KMS-11 (cell line): ENCODE results near the gene BANF1.

ENCODE experiments used
- H2AFZ ChIP-seq: fragments of 200-600 bp; sonication (generic); 2 replicates; pipeline ENCODE4 v1.6.1; 2016; ENCODE audit warnings: antibody characterized with exemption, mixed run types, low read depth
- H3K27ac ChIP-seq: fragments of 200-600 bp; sonication (generic); 2 replicates; pipeline ENCODE4 v1.6.1; 2016; ENCODE audit warnings: mild to moderate bottlenecking, mixed run types
- H3K27me3 ChIP-seq: fragments of 200-600 bp; sonication (generic); 2 replicates; pipeline ENCODE4 v1.6.1; 2017; ENCODE audit warnings: mild to moderate bottlenecking, low read depth, mixed run types, moderate library complexity; ENCODE audit not compliant: insufficient read depth
- H3K36me3 ChIP-seq: fragments of 200-600 bp; sonication (generic); 2 replicates; pipeline ENCODE4 v1.6.1; 2017; ENCODE audit warnings: mild to moderate bottlenecking, mixed run types; ENCODE audit not compliant: insufficient read depth
- H3K4me1 ChIP-seq: fragments of 200-600 bp; sonication (generic); 2 replicates; pipeline ENCODE4 v1.6.1; 2016; ENCODE audit warnings: mild to moderate bottlenecking, low read depth, mixed run types; ENCODE audit not compliant: poor library complexity, severe bottlenecking
- H3K4me2 ChIP-seq: fragments of 200-600 bp; sonication (generic); 2 replicates; pipeline ENCODE4 v1.7.0; 2016; ENCODE audit warnings: mild to moderate bottlenecking, mixed run types
- H3K4me3 ChIP-seq: fragments of 200-600 bp; sonication (generic); IDR thresholded peaks from 2 replicates; pipeline ENCODE4 v1.6.1; 2017; ENCODE audit warnings: low read depth, low read length, mixed read lengths; ENCODE audit not compliant: insufficient read depth
- H3K79me2 ChIP-seq: fragments of 200-600 bp; sonication (generic); 2 replicates; pipeline ENCODE4 v1.6.1; 2016; ENCODE audit warnings: low read depth, mixed run types; ENCODE audit not compliant: insufficient read depth
- H3K9ac ChIP-seq: fragments of 200-600 bp; sonication (generic); 2 replicates; pipeline ENCODE4 v1.6.1; 2016; ENCODE audit warnings: mild to moderate bottlenecking, mixed run types
- H4K20me1 ChIP-seq: fragments of 200-600 bp; sonication (generic); 2 replicates; pipeline ENCODE4 v1.6.1; 2016; ENCODE audit warnings: mild to moderate bottlenecking, mixed run types; ENCODE audit not compliant: insufficient read depth
- CTCF ChIP-seq: fragments of 200-600 bp; sonication (generic); conservative IDR thresholded peaks from 2 replicates; pipeline ENCODE4 v1.6.1; 2017; ENCODE audit warnings: low read depth, mild to moderate bottlenecking, antibody characterized with exemption, low read length, moderate library complexity, mixed read lengths

The BANF1 gene

GRCh38 chr11:66035653-66036333, 33.5 kb downstream of the BANF1 start:
- Histone ChIP-seq H3K27ac (no peak overlapping the region), H3K4me1 (no peaks in the 10 kb centered on the region), H3K9ac (no peak overlapping the region), H3K27me3 (no peaks in the 10 kb centered on the region), H4K20me1 (no peaks in the 10 kb centered on the region), H2AFZ (no peak overlapping the region), H3K79me2 (no peaks in the 10 kb centered on the region), H3K4me2 (no peak overlapping the region), H3K36me3 (no peaks in the 10 kb centered on the region), H3K4me3 (no peak overlapping the region)
- no peak for TF ChIP-seq CTCF

- H3K4me1 ChIP-seq: no peaks in the 10 kb centered on the region
- no peaks in the 10 kb centered on the region for H3K27me3 ChIP-seq
- no peak overlapping the region for H2AFZ ChIP-seq
- no peak overlapping the region for H3K4me3 ChIP-seq
- H3K36me3 ChIP-seq: no peaks in the 10 kb centered on the region
- no peak overlapping the region for H3K9ac ChIP-seq
- no peak overlapping the region for H3K27ac ChIP-seq
- H3K4me2 ChIP-seq: no peak overlapping the region
- no peak for TF ChIP-seq CTCF
- H3K79me2 ChIP-seq: no peaks in the 10 kb centered on the region
- no peaks in the 10 kb centered on the region for H4K20me1 ChIP-seq
Observed at GRCh38 chr11:66036334-66036710, 34.0 kb downstream of the BANF1 start.

- no peak overlapping the region for H3K9ac ChIP-seq
- H2AFZ ChIP-seq: no peak overlapping the region
- no peaks in the 10 kb centered on the region for H3K4me1 ChIP-seq
- H4K20me1 ChIP-seq: no peaks in the 10 kb centered on the region
- no peak for TF ChIP-seq CTCF
- H3K79me2 ChIP-seq: no peaks in the 10 kb centered on the region
- H3K4me2 ChIP-seq: no peak overlapping the region
- no peak overlapping the region for H3K27ac ChIP-seq
- no peak overlapping the region for H3K4me3 ChIP-seq
- H3K27me3 ChIP-seq: no peaks in the 10 kb centered on the region
- no peaks in the 10 kb centered on the region for H3K36me3 ChIP-seq
Observed at GRCh38 chr11:66037327-66037726, 35.0 kb downstream of the BANF1 start.

- Histone ChIP-seq H2AFZ (no peak overlapping the region), H3K36me3 (no peaks in the 10 kb centered on the region), H3K9ac (no peak overlapping the region), H3K4me2 (no peak overlapping the region), H3K4me3 (no peak overlapping the region), H3K4me1 (peaks cover 7% of the 10 kb centered on the region), H3K79me2 (no peaks in the 10 kb centered on the region), H3K27me3 (no peaks in the 10 kb centered on the region), H3K27ac (no peak overlapping the region), H4K20me1 (no peaks in the 10 kb centered on the region)
- TF ChIP-seq CTCF: no peak
Observed at GRCh38 chr11:66039765-66040164, 37.5 kb downstream of the BANF1 start.
